ENCODE measurements around the gene TRIM16. TPM values are rescaled to one million over a fixed set of nuclear protein-coding genes. Genes with fewer than 3 reads are reported as not detected.
"Not testable (repeated sequence)": the region's sequence is repeated elsewhere in the genome, so short reads cannot be mapped to it uniquely, and the experiment has no call there.

The TRIM16 gene
- total and polyA plus RNA-seq, 2 of the 8 experiments (the other 6 are each of a cell fraction or from before 2014, with no cell fraction given) = 15.2 to 29.1 TPM

GRCh38 chr17:15704239-15704638 is 20.1 kb upstream of the TRIM16 start:
- WGBS, 2 experiments (ENCODE audit: extremely low coverage in 1 of 2, insufficient coverage in 1 of 2, insufficient read length in 1 of 2, insufficient replicate concordance in 2 of 2, low coverage in 1 of 2, low lambda C conversion rate in 2 of 2, missing lambda C conversion rate in 1 of 2) = 88% methylated on average over 10 of the region's 33 CpGs; no CpG with 5 or more reads in 1 of the 2 experiments
- H3K36me3 ChIP-seq (ENCODE audit: control insufficient read depth in 2 of 4, insufficient read depth in 4 of 4, low read length in 3 of 4) = peaks cover 19 to 56% (median 38%) of the 10 kb centered on the region in 4 experiments

GRCh38 chr17:15699937-15700336 is 15.8 kb upstream of the TRIM16 start:
- H2BK20ac ChIP-seq (ENCODE audit: low read length); H3K4me1 ChIP-seq (replicated peaks in 1 of 4; ENCODE audit: control insufficient read depth in 3 of 4, insufficient read depth in 4 of 4, low read length in 3 of 4); H2BK12ac ChIP-seq (ENCODE audit: low read depth, low read length); H3K23me2 ChIP-seq (ENCODE audit: low read depth, low read length); H3K27me3 ChIP-seq (replicated peaks in 1 of 4; ENCODE audit: control insufficient read depth in 3 of 4, extremely low read depth in 1 of 4, insufficient read depth in 3 of 4, low read length in 3 of 4); H4K20me1 ChIP-seq (replicated peaks in 1 of 2; ENCODE audit: control insufficient read depth in 1 of 2, insufficient read depth in 2 of 2, low read length in 2 of 2); H3K79me2 ChIP-seq (ENCODE audit: control insufficient read depth in 1 of 2, insufficient read depth in 2 of 2, low read length in 2 of 2); H3K23ac ChIP-seq (ENCODE audit: insufficient read length); H3K4ac ChIP-seq (replicated peaks; ENCODE audit: insufficient read length, low read depth, low read length); FAIRE-seq; H3K27ac ChIP-seq (ENCODE audit: low read depth, low read length); H2BK15ac ChIP-seq (ENCODE audit: low read length); H3K9me3 ChIP-seq (ENCODE audit: insufficient read depth in 2 of 2, low read depth in 1 of 2, low read length in 1 of 2); H4K5ac ChIP-seq (ENCODE audit: insufficient read length, low read depth, low read length); H2BK120ac ChIP-seq (replicated peaks; ENCODE audit: low read depth, low read length); H3K56ac ChIP-seq (replicated peaks; ENCODE audit: insufficient read length, low read depth, low read length); DNase-seq (ENCODE audit: low read depth in 1 of 2, low spot score in 2 of 2); H4K91ac ChIP-seq (replicated peaks; ENCODE audit: insufficient read length, low read length); H2BK5ac ChIP-seq (ENCODE audit: low read depth, low read length); H2AFZ ChIP-seq (ENCODE audit: low read length); H3K18ac ChIP-seq (ENCODE audit: extremely low read depth, low read length); H2AK5ac ChIP-seq (ENCODE audit: low read depth, low read length); CTCF ChIA-PET (ENCODE audit: partially characterized antibody); H3K14ac ChIP-seq (ENCODE audit: insufficient read length); H3K79me1 ChIP-seq (ENCODE audit: low read depth, low read length): not testable (repeated sequence)
- peak overlapping the region; percentile 37 to 71 (median 56); a peak in 7 of 8 replicates for H3K4me3 ChIP-seq (ENCODE audit: extremely low read depth in 1 of 4, insufficient read depth in 2 of 4, low read depth in 3 of 4, low read length in 4 of 4)
- no CpG with 5 or more reads among the region's 21 CpGs for WGBS, 2 experiments (ENCODE audit: extremely low coverage in 1 of 2, insufficient coverage in 1 of 2, insufficient read length in 1 of 2, insufficient replicate concordance in 2 of 2, low coverage in 1 of 2, low lambda C conversion rate in 2 of 2, missing lambda C conversion rate in 1 of 2)
- POLR2A ChIA-PET (ENCODE audit: partially characterized antibody) = interaction anchor here (0.6 kb wide), 1 partner anchor 1383 kb away, joined by 3 read pairs; no protein-coding TSS in a partner anchor
- peak overlapping the region; percentile 39 to 51; a peak in 3 of 4 replicates for H3K4me2 ChIP-seq (ENCODE audit: insufficient read depth in 1 of 2, low read depth in 2 of 2, low read length in 2 of 2)
- H3K36me3 ChIP-seq (ENCODE audit: control insufficient read depth in 2 of 4, insufficient read depth in 4 of 4, low read length in 3 of 4) = peaks cover 0 to 14% (median 6%) of the 10 kb centered on the region in 4 experiments; a peak in 4 of 8 replicates
- peak overlapping the region; percentile 21; the same call in 1 of the 2 replicates for H4K8ac ChIP-seq (ENCODE audit: extremely low read depth, insufficient read depth, low read length)
- peak overlapping the region in 3 of 4 experiments; percentile 35 to 75 (median 65); a peak in 6 of 7 replicates for H3K9ac ChIP-seq (replicated peaks in 1 of 4; ENCODE audit: extremely low read depth in 1 of 4, low read depth in 3 of 4, low read length in 3 of 4)

More at GRCh38 chr17:15704239-15704638, 20.1 kb upstream of the TRIM16 start:
- H3K4me3 ChIP-seq (ENCODE audit: extremely low read depth in 1 of 4, insufficient read depth in 2 of 4, low read depth in 3 of 4, low read length in 4 of 4); H3K23me2 ChIP-seq (ENCODE audit: low read depth, low read length); H2BK20ac ChIP-seq (ENCODE audit: low read length); H3K4ac ChIP-seq (replicated peaks; ENCODE audit: insufficient read length, low read depth, low read length); H4K91ac ChIP-seq (replicated peaks; ENCODE audit: insufficient read length, low read length); H3K4me2 ChIP-seq (ENCODE audit: insufficient read depth in 1 of 2, low read depth in 2 of 2, low read length in 2 of 2); CTCF ChIA-PET (ENCODE audit: partially characterized antibody); H2BK15ac ChIP-seq (ENCODE audit: low read length); H3K79me1 ChIP-seq (ENCODE audit: low read depth, low read length); H4K5ac ChIP-seq (ENCODE audit: insufficient read length, low read depth, low read length); H4K8ac ChIP-seq (ENCODE audit: extremely low read depth, insufficient read depth, low read length); H2AFZ ChIP-seq (ENCODE audit: low read length); H2BK5ac ChIP-seq (ENCODE audit: low read depth, low read length); H3K56ac ChIP-seq (replicated peaks; ENCODE audit: insufficient read length, low read depth, low read length); H3K4me1 ChIP-seq (replicated peaks in 1 of 4; ENCODE audit: control insufficient read depth in 3 of 4, insufficient read depth in 4 of 4, low read length in 3 of 4); H2AK5ac ChIP-seq (ENCODE audit: low read depth, low read length); H3K23ac ChIP-seq (ENCODE audit: insufficient read length); H3K27ac ChIP-seq (ENCODE audit: low read depth, low read length); H3K27me3 ChIP-seq (replicated peaks in 1 of 4; ENCODE audit: control insufficient read depth in 3 of 4, extremely low read depth in 1 of 4, insufficient read depth in 3 of 4, low read length in 3 of 4); H2BK120ac ChIP-seq (replicated peaks; ENCODE audit: low read depth, low read length); H3K79me2 ChIP-seq (ENCODE audit: control insufficient read depth in 1 of 2, insufficient read depth in 2 of 2, low read length in 2 of 2); H2BK12ac ChIP-seq (ENCODE audit: low read depth, low read length); FAIRE-seq; H3K18ac ChIP-seq (ENCODE audit: extremely low read depth, low read length); DNase-seq (ENCODE audit: low read depth in 1 of 2, low spot score in 2 of 2); POLR2A ChIA-PET (ENCODE audit: partially characterized antibody); H4K20me1 ChIP-seq (replicated peaks in 1 of 2; ENCODE audit: control insufficient read depth in 1 of 2, insufficient read depth in 2 of 2, low read length in 2 of 2); H3K9ac ChIP-seq (replicated peaks in 1 of 4; ENCODE audit: extremely low read depth in 1 of 4, low read depth in 3 of 4, low read length in 3 of 4); H3K14ac ChIP-seq (ENCODE audit: insufficient read length): not testable (repeated sequence)
- H3K9me3 ChIP-seq (ENCODE audit: insufficient read depth in 2 of 2, low read depth in 1 of 2, low read length in 1 of 2) = peaks cover 23 to 40% of the 10 kb centered on the region in 2 experiments

All from H1 (cell line).